Gastrocnemius medialis (tissue), 4 donors: ENCODE data around the gene CCDC142.

ENCODE experiments used
- CTCF ChIP-seq, 5 experiments: fragments of 450-650 bp in 3 of 5; fragments of 200-600 bp in 2 of 5; sonication (generic) in 2 of 5; IDR thresholded peaks in 4 of 5; conservative IDR thresholded peaks in 1 of 5; 1 replicate in 4 of 5; 2 replicates in 1 of 5; pipeline ENCODE4 v1.5.1; 2016 to 2019; ENCODE audit warnings: antibody characterized with exemption in 5 of 5, mild to moderate bottlenecking in 3 of 5, moderate library complexity in 3 of 5
- POLR2A ChIP-seq, 2 donors: fragments of 450-650 bp; IDR thresholded peaks; one replicate each; pipeline ENCODE4 v1.6.1; 2017; ENCODE audit warnings: antibody characterized with exemption in 2 of 2, mild to moderate bottlenecking in 2 of 2, moderate library complexity in 2 of 2

GRCh38 chr2:74450570-74451190, 32.1 kb downstream of the CCDC142 start:
- no peak for TF ChIP-seq CTCF (IDR thresholded peaks at IDR 0.05 in 4 of 5, conservative IDR thresholded peaks at IDR 0.05 in 1 of 5)
- TF ChIP-seq POLR2A (IDR thresholded peaks at IDR 0.05): no peak
